ENCODE data around the gene PRKAR2B. TPM values are rescaled to one million over a fixed set of nuclear protein-coding genes. Genes with fewer than 3 reads are reported as not detected.

PRKAR2B gene
- total RNA-seq, 2 experiments from 2014 or later: 69.0 to 210 TPM

GRCh38 chr7:107122486-107122911 lies 78.0 kb downstream of the PRKAR2B start:
- Histone ChIP-seq H3K9me3 (ENCODE audit: low read length) (no peaks in the 10 kb centered on the region), H3K4me3 (ENCODE audit: low read depth, low read length, poor library complexity, severe bottlenecking) (no peak overlapping the region), H3K4me2 (ENCODE audit: low read length) (no peak overlapping the region), H4K20me1 (ENCODE audit: insufficient read depth, low read length) (no peaks in the 10 kb centered on the region; the same call in 1 of the 2 replicates), H3K27ac (ENCODE audit: low read depth, low read length, poor library complexity, severe bottlenecking) (no peak overlapping the region), H2AFZ (ENCODE audit: low read length) (no peak overlapping the region), H3K36me3 (ENCODE audit: insufficient read depth, low read length) (peaks cover 49% of the 10 kb centered on the region), H3K79me2 (ENCODE audit: insufficient read depth, low read depth, low read length) (peaks cover 85% of the 10 kb centered on the region), H3K9me2 (ENCODE audit: insufficient read depth, low read length) (no peaks in the 10 kb centered on the region), H3K4me1 (ENCODE audit: insufficient read depth, low read length, poor library complexity, severe bottlenecking) (peaks cover 65% of the 10 kb centered on the region)
- POLR2A ChIA-PET: interaction anchor here (0.6 to 7.5 kb wide), 13 partner anchors 10 to 175 kb away, joined by 3 to 68 read pairs (median 4); no protein-coding TSS in a partner anchor
- intact Hi-C loops (cut with micrococcal nuclease; ENCODE audit: unreplicated experiment): no loop called here
- BruUV-seq (replicated peaks): TSS peak; percentile 29
- no peak for TF ChIP-seq CTCF (conservative IDR thresholded peaks at IDR 0.05; ENCODE audit: low read length)
- TF ChIP-seq EZH2phosphoT487 (IDR thresholded peaks at IDR 0.05; ENCODE audit: borderline replicate concordance, low read depth, low read length): no peak
- DNase-seq (ENCODE audit: low spot score): no peak
- CTCF ChIA-PET (ENCODE audit: unreplicated experiment): interaction anchor here (1.0 kb wide), 1 partner anchor 22 kb away, joined by 3 read pairs; no protein-coding TSS in a partner anchor

GRCh38 chr7:107123392-107123791 lies 78.9 kb downstream of the PRKAR2B start:
- Histone ChIP-seq H3K27ac (ENCODE audit: low read depth, low read length, poor library complexity, severe bottlenecking) (no peak overlapping the region), H2AFZ (ENCODE audit: low read length) (no peak overlapping the region), H3K9me3 (ENCODE audit: low read length) (no peaks in the 10 kb centered on the region), H3K9me2 (ENCODE audit: insufficient read depth, low read length) (no peaks in the 10 kb centered on the region), H3K79me2 (ENCODE audit: insufficient read depth, low read depth, low read length) (peaks cover 85% of the 10 kb centered on the region), H3K4me3 (ENCODE audit: low read depth, low read length, poor library complexity, severe bottlenecking) (no peak overlapping the region), H3K4me1 (ENCODE audit: insufficient read depth, low read length, poor library complexity, severe bottlenecking) (peaks cover 65% of the 10 kb centered on the region), H4K20me1 (ENCODE audit: insufficient read depth, low read length) (no peaks in the 10 kb centered on the region; the same call in 1 of the 2 replicates), H3K4me2 (ENCODE audit: low read length) (no peak overlapping the region), H3K36me3 (ENCODE audit: insufficient read depth, low read length) (peaks cover 49% of the 10 kb centered on the region)
- no peak for DNase-seq (ENCODE audit: low spot score)
- intact Hi-C loops (cut with micrococcal nuclease; ENCODE audit: unreplicated experiment): no loop called here
- TF ChIP-seq CTCF (conservative IDR thresholded peaks at IDR 0.05; ENCODE audit: low read length) (no peak), EZH2phosphoT487 (IDR thresholded peaks at IDR 0.05; ENCODE audit: borderline replicate concordance, low read depth, low read length) (no peak)
- no TSS peak for BruUV-seq (replicated peaks)
- POLR2A ChIA-PET: interaction anchor here (0.6 to 7.5 kb wide), 5 partner anchors 9 to 75 kb away, joined by 3 to 68 read pairs (median 14); no protein-coding TSS in a partner anchor
- CTCF ChIA-PET (ENCODE audit: unreplicated experiment): interaction anchor here (0.8 to 1.0 kb wide), 2 partner anchors 22 to 23 kb away, joined by 3 read pairs; no protein-coding TSS in a partner anchor

GRCh38 chr7:107125475-107125874 lies 81.0 kb downstream of the PRKAR2B start:
- H3K27ac ChIP-seq (ENCODE audit: low read depth, low read length, poor library complexity, severe bottlenecking): peak overlapping the region; percentile 75
- no peaks in the 10 kb centered on the region for H3K9me2 ChIP-seq (ENCODE audit: insufficient read depth, low read length)
- peaks cover 49% of the 10 kb centered on the region for H3K4me1 ChIP-seq (ENCODE audit: insufficient read depth, low read length, poor library complexity, severe bottlenecking)
- H3K4me3 ChIP-seq (ENCODE audit: low read depth, low read length, poor library complexity, severe bottlenecking): peak overlapping the region; percentile 40
- no peaks in the 10 kb centered on the region for H3K9me3 ChIP-seq (ENCODE audit: low read length)
- peaks cover 73% of the 10 kb centered on the region for H3K79me2 ChIP-seq (ENCODE audit: insufficient read depth, low read depth, low read length)
- peak overlapping the region; percentile 68 for H3K4me2 ChIP-seq (ENCODE audit: low read length)
- no peak overlapping the region for H2AFZ ChIP-seq (ENCODE audit: low read length)
- peaks cover 63% of the 10 kb centered on the region for H3K36me3 ChIP-seq (ENCODE audit: insufficient read depth, low read length)
- POLR2A ChIA-PET: interaction anchor here (0.6 to 7.5 kb wide), 6 partner anchors 22 to 261 kb away, joined by 3 to 68 read pairs (median 4); partner anchors contain the start of gene HBP1
- CTCF ChIA-PET (ENCODE audit: unreplicated experiment): no interaction called here
- intact Hi-C loops (cut with micrococcal nuclease; ENCODE audit: unreplicated experiment): no loop called here
- TF ChIP-seq EZH2phosphoT487 (IDR thresholded peaks at IDR 0.05; ENCODE audit: borderline replicate concordance, low read depth, low read length): no peak
- TF ChIP-seq CTCF (conservative IDR thresholded peaks at IDR 0.05; ENCODE audit: low read length): no peak
- peak; percentile 30 for DNase-seq (ENCODE audit: low spot score)
- no TSS peak for BruUV-seq (replicated peaks)
- H4K20me1 ChIP-seq (ENCODE audit: insufficient read depth, low read length): no peaks in the 10 kb centered on the region
